Upper lobe of left lung (tissue), 6 donors: Measurements from ENCODE around the gene CDH12. TPM values are rescaled to one million over a fixed set of nuclear protein-coding genes. Genes with fewer than 3 reads are reported as not detected.
A peak's percentile ranks its signal among the peaks of the same experiment; 100 is the strongest.

ENCODE experiments used
- ATAC-seq, 2 donors: fragments of 200-7000 bp; cut with Tn5 transposase; one replicate each; pipeline ENCODE4 v1.9.1; 2022; ENCODE audit warnings: mild to moderate bottlenecking in 2 of 2, moderate library complexity in 2 of 2; ENCODE audit not compliant: low FRiP score in 2 of 2
- DNase-seq, 2 donors: peaks; one replicate each; pipeline ENCODE4 v3.0.0-alpha.2; 2019 to 2020
- H3K27ac ChIP-seq, 4 donors: fragments of 200-600 bp; sonication (generic); one replicate each; pipeline ENCODE4 v1.5.1; 2016 to 2019
- H3K27me3 ChIP-seq, 4 donors: fragments of 200-600 bp; sonication (generic); one replicate each; pipeline ENCODE4 v1.5.1; 2017 to 2019
- H3K36me3 ChIP-seq, 4 donors: fragments of 200-600 bp; sonication (generic); one replicate each; pipeline ENCODE4 v1.5.1; 2016 to 2019
- H3K4me1 ChIP-seq, 4 donors: fragments of 200-600 bp; sonication (generic); one replicate each; pipeline ENCODE4 v1.5.1; 2018 to 2019
- H3K4me3 ChIP-seq, 4 donors: fragments of 200-600 bp; sonication (generic); one replicate each; pipeline ENCODE4 v1.5.1; 2017 to 2019; ENCODE audit warnings: mild to moderate bottlenecking in 2 of 4, moderate library complexity in 1 of 4
- H3K9me3 ChIP-seq, 4 donors: fragments of 200-600 bp; sonication (generic); one replicate each; pipeline ENCODE4 v1.5.1; 2018 to 2019
- CTCF ChIP-seq, 6 experiments: fragments of 450-650 bp in 4 of 6; fragments of 200-600 bp in 2 of 6; sonication (generic) in 2 of 6; IDR thresholded peaks; one replicate each; pipeline ENCODE4 v1.5.1; 2016 to 2019; ENCODE audit warnings: antibody characterized with exemption in 6 of 6
- EP300 ChIP-seq, 4 donors: sonication (generic); formaldehyde crosslinking; IDR thresholded peaks; one replicate each; pipeline ENCODE4 v1.5.1; 2017; ENCODE audit warnings: antibody characterized with exemption in 4 of 4, control low read depth in 2 of 4
- POLR2A ChIP-seq, 4 donors: fragments of 450-650 bp; IDR thresholded peaks; one replicate each; pipeline ENCODE4 v1.5.1; 2016 to 2017; ENCODE audit warnings: antibody characterized with exemption in 4 of 4, mild to moderate bottlenecking in 2 of 4
- POLR2AphosphoS5 ChIP-seq, 2 donors: sonication (generic); formaldehyde crosslinking; IDR thresholded peaks; one replicate each; pipeline ENCODE4 v1.5.1; 2017; ENCODE audit warnings: antibody characterized with exemption in 2 of 2
- WGBS, 2 donors: methylation state at CpG; one replicate each; pipeline ENCODE4 v1.1.5; 2017 to 2018; 5-methylcytosine and 5-hydroxymethylcytosine counted together
- total RNA-seq, 6 donors: library from RNA; depleted of rRNA in 4 of 6; stranded (reverse); fragments of >200 nt in 4 of 6; gene quantifications; one replicate each; pipeline versions ENCODE4 v1.1.0 to v1.2.1, GENCODE V29; 2016 to 2021
- donor health status: DM: no; HTN: no; CAD: no; lungs with moderate emphysema.
- donor health status: DM: no; HTN: yes; CAD: no; lungs with severe emphysema.

Gene CDH12
- total RNA-seq, 6 donors from 2014 or later, result 0.10 to 0.49 TPM; not detected in 4

GRCh38 chr5:22644859-22645258, 208.3 kb downstream of the CDH12 start:
- DNase-seq, result no peak
- no peak for ATAC-seq
- WGBS, 2 donors, result 46 to 57% methylated on average over 1 of the region's 1 CpG

GRCh38 chr5:22643356-22643755, 209.8 kb downstream of the CDH12 start:
- no peak for ATAC-seq
- Histone ChIP-seq H3K27me3 (no peaks in the 10 kb centered on the region), H3K4me3 (no peak overlapping the region), H3K4me1 (no peaks in the 10 kb centered on the region), H3K36me3 (no peaks in the 10 kb centered on the region), H3K27ac (no peak overlapping the region), H3K9me3 (no peaks in the 10 kb centered on the region)
- no peak for TF ChIP-seq CTCF (IDR thresholded peaks at IDR 0.05)
- no peak for TF ChIP-seq POLR2A (IDR thresholded peaks at IDR 0.05)
- no peak for TF ChIP-seq POLR2AphosphoS5 (IDR thresholded peaks at IDR 0.05)
- TF ChIP-seq EP300 (IDR thresholded peaks at IDR 0.05), result no peak
- 74 to 78% methylated on average over 2 of the region's 2 CpGs for WGBS, 2 donors
- no peak for DNase-seq

More at GRCh38 chr5:22644859-22645258, 208.3 kb downstream of the CDH12 start:
- Histone ChIP-seq H3K36me3 (no peaks in the 10 kb centered on the region), H3K4me3 (no peak overlapping the region), H3K27ac (no peak overlapping the region), H3K9me3 (no peaks in the 10 kb centered on the region), H3K4me1 (no peaks in the 10 kb centered on the region), H3K27me3 (no peaks in the 10 kb centered on the region)
- TF ChIP-seq POLR2AphosphoS5 (IDR thresholded peaks at IDR 0.05) (no peak), POLR2A (IDR thresholded peaks at IDR 0.05) (no peak), EP300 (IDR thresholded peaks at IDR 0.05) (no peak), CTCF (IDR thresholded peaks at IDR 0.05) (no peak)

GRCh38 chr5:22631683-22632082, 221.5 kb downstream of the CDH12 start:
- Histone ChIP-seq H3K4me1 (no peaks in the 10 kb centered on the region), H3K9me3 (no peaks in the 10 kb centered on the region), H3K36me3 (no peaks in the 10 kb centered on the region), H3K27me3 (no peaks in the 10 kb centered on the region), H3K4me3 (no peak overlapping the region), H3K27ac (no peak overlapping the region)
- no peak for TF ChIP-seq POLR2AphosphoS5 (IDR thresholded peaks at IDR 0.05)
- no peak for TF ChIP-seq EP300 (IDR thresholded peaks at IDR 0.05)
- no peak for TF ChIP-seq CTCF (IDR thresholded peaks at IDR 0.05)
- TF ChIP-seq POLR2A (IDR thresholded peaks at IDR 0.05), result no peak
- 54 to 67% methylated on average over 3 of the region's 3 CpGs for WGBS, 2 donors
- ATAC-seq (no peak), DNase-seq (no peak)

GRCh38 chr5:22627029-22627428, 226.1 kb downstream of the CDH12 start:
- H3K36me3 ChIP-seq, result no peaks in the 10 kb centered on the region
- no peak overlapping the region for H3K4me3 ChIP-seq
- H3K27ac ChIP-seq, result no peak overlapping the region
- TF ChIP-seq CTCF (IDR thresholded peaks at IDR 0.05), result no peak
- no peak for TF ChIP-seq EP300 (IDR thresholded peaks at IDR 0.05)
- TF ChIP-seq POLR2AphosphoS5 (IDR thresholded peaks at IDR 0.05), result no peak
- TF ChIP-seq POLR2A (IDR thresholded peaks at IDR 0.05), result no peak
- H3K4me1 ChIP-seq, result no peaks in the 10 kb centered on the region
- ATAC-seq (no peak), DNase-seq (no peak)
- H3K27me3 ChIP-seq, result no peaks in the 10 kb centered on the region
- WGBS, 2 donors, result 81 to 84% methylated on average over 4 of the region's 4 CpGs
- H3K9me3 ChIP-seq, result peaks cover 0 to 5% (median 1%) of the 10 kb centered on the region in 4 donors

- peaks cover 0 to 5% (median 1%) of the 10 kb centered on the region in 4 donors for H3K9me3 ChIP-seq
- WGBS, 2 donors, result 86% methylated on average over 2 of the region's 2 CpGs; no CpG with 5 or more reads in 1 of the 2 donors
- TF ChIP-seq POLR2A (IDR thresholded peaks at IDR 0.05) (no peak), CTCF (IDR thresholded peaks at IDR 0.05) (no peak), EP300 (IDR thresholded peaks at IDR 0.05) (no peak), POLR2AphosphoS5 (IDR thresholded peaks at IDR 0.05) (no peak)
- H3K27me3 ChIP-seq, result no peaks in the 10 kb centered on the region
- no peaks in the 10 kb centered on the region for H3K36me3 ChIP-seq
- H3K4me1 ChIP-seq, result no peaks in the 10 kb centered on the region
- no peak overlapping the region for H3K27ac ChIP-seq
- ATAC-seq (peak in 1 of 2 donors; percentile 62), DNase-seq (peak in 1 of 2 donors; percentile 16)
- H3K4me3 ChIP-seq, result no peak overlapping the region
Observed at GRCh38 chr5:22625451-22625850, 227.7 kb downstream of the CDH12 start.
